GM12878 (cell line): Measurements from ENCODE around the gene SH2D5. TPM values are rescaled to one million over a fixed set of nuclear protein-coding genes. Genes with fewer than 3 reads are reported as not detected.

Experiments used
- ATAC-seq: fragments of 200-7000 bp; cut with Tn5 transposase; 3 replicates; pipeline ENCODE4 v1.9.1; 2020; ENCODE audit warnings: mild to moderate bottlenecking, moderate library complexity
- BruUV-seq: library from RNA; stranded (reverse); fragments of 400-500 nt; replicated peaks from 2 replicates; lab custom pipeline; 2021; lab: Mats Ljungman, UMichigan
- CTCF ChIA-PET: fragments of 300-600 bp; sonication (Branson Sonifier 250); formaldehyde crosslinking; extraction: SDS; loops from one replicate; lab custom pipeline; 2021; ENCODE audit warnings: inconsistent platforms; lab: Yijun Ruan, JAX
- POLR2A ChIA-PET: fragments of 350-600 bp; formaldehyde crosslinking; extraction: SDS; loops from one replicate; lab custom pipeline; 2021; ENCODE audit warnings: inconsistent platforms; lab: Charles Lee
- RAD21 ChIA-PET: fragments of 300-600 bp; sonication (Branson Sonifier 250); formaldehyde crosslinking; loops from one replicate; lab custom pipeline; 2023; ENCODE audit warnings: antibody characterized with exemption; ENCODE audit not compliant: unreplicated experiment; lab: Charles Lee
- SMC1A ChIA-PET: fragments of 300-600 bp; sonication (Branson Sonifier 250); formaldehyde crosslinking; loops from one replicate; lab custom pipeline; 2023; ENCODE audit not compliant: unreplicated experiment, uncharacterized antibody; lab: Charles Lee
- DNase-seq: peaks from one replicate; pipeline ENCODE4 v3.0.0-alpha.2; 2011; ENCODE audit warnings: low read depth, low spot score
- FAIRE-seq: peaks from 3 replicates; lab custom pipeline; 2011; peaks lifted over from hg19 to GRCh38; lab: Jason Lieb, UNC
- H2AFZ ChIP-seq: 2 replicates; pipeline ENCODE4 v1.6.0; 2011; ENCODE audit warnings: low read depth, low read length, control low read depth; ENCODE audit not compliant: control insufficient read depth
- H3K27ac ChIP-seq: 2 replicates; pipeline ENCODE4 v1.5.1; 2011; ENCODE audit warnings: control low read depth; ENCODE audit not compliant: control insufficient read depth, insufficient read depth
- H3K27me3 ChIP-seq, 2 experiments: replicated peaks in 1 of 2; 2 replicates each; pipeline versions ENCODE4 v1.6.0 to v1.6.1; 2011; ENCODE audit warnings: low read length in 1 of 2; ENCODE audit not compliant: control insufficient read depth in 2 of 2, insufficient read depth in 2 of 2
- H3K36me3 ChIP-seq, 2 experiments: 2 replicates each; pipeline ENCODE4 v1.5.1; 2011; ENCODE audit warnings: low read length in 1 of 2; ENCODE audit not compliant: control insufficient read depth in 2 of 2, insufficient read depth in 2 of 2
- H3K4me1 ChIP-seq: 2 replicates; pipeline ENCODE4 v1.6.1; 2011; ENCODE audit warnings: mild to moderate bottlenecking, low read length, moderate library complexity, mixed read lengths; ENCODE audit not compliant: control insufficient read depth, insufficient read depth
- H3K4me2 ChIP-seq: 2 replicates; pipeline ENCODE4 v1.6.0; 2011; ENCODE audit warnings: control low read depth; ENCODE audit not compliant: control insufficient read depth, insufficient read depth
- H3K4me3 ChIP-seq: fragments of 200-600 bp; sonication (generic); 2 replicates; pipeline ENCODE4 v1.5.1; 2016
- H3K79me2 ChIP-seq: 2 replicates; pipeline ENCODE4 v1.6.0; 2011; ENCODE audit warnings: low read length; ENCODE audit not compliant: control insufficient read depth, insufficient read depth
- H3K9ac ChIP-seq: 2 replicates; pipeline ENCODE4 v1.8.0; 2011; ENCODE audit warnings: low read length, control low read depth, mixed read lengths; ENCODE audit not compliant: control insufficient read depth, insufficient read depth
- H3K9me3 ChIP-seq: replicated peaks from 3 replicates; pipeline ENCODE4 v1.5.1; 2011; ENCODE audit warnings: mild to moderate bottlenecking, low read length; ENCODE audit not compliant: control insufficient read depth, insufficient read depth
- H4K20me1 ChIP-seq: 2 replicates; pipeline ENCODE4 v1.6.0; 2011; ENCODE audit not compliant: control insufficient read depth, insufficient read depth
- BMI1 ChIP-seq: fragments of 450-650 bp; IDR thresholded peaks from 2 replicates; pipeline ENCODE4 v1.6.1; 2016; ENCODE audit warnings: mild to moderate bottlenecking, moderate library complexity, borderline replicate concordance
- CHD1 ChIP-seq: IDR thresholded peaks from 2 replicates; pipeline ENCODE4 v1.6.1; 2012; ENCODE audit warnings: low read depth, low read length, improper control_type of control experiment
- CHD4 ChIP-seq: fragments of 200-600 bp; sonication (generic); IDR thresholded peaks from 2 replicates; pipeline ENCODE4 v1.6.1; 2016; ENCODE audit warnings: mild to moderate bottlenecking
- EGR1 ChIP-seq, 2 experiments: IDR thresholded peaks; 1 replicate in 1 of 2; 2 replicates in 1 of 2; pipeline ENCODE4 v1.6.1; 2011 to 2012; ENCODE audit warnings: low read depth in 2 of 2, low read length in 2 of 2, borderline replicate concordance in 1 of 2, mild to moderate bottlenecking in 1 of 2, moderate library complexity in 1 of 2
- GABPA ChIP-seq: IDR thresholded peaks from 2 replicates; pipeline ENCODE4 v1.6.1; 2014; ENCODE audit warnings: antibody characterized with exemption, low read depth, mild to moderate bottlenecking, inconsistent platforms
- MYC ChIP-seq: IDR thresholded peaks from 2 replicates; pipeline ENCODE4 v1.6.1; 2011; ENCODE audit warnings: mild to moderate bottlenecking, low read length, moderate library complexity, inconsistent platforms; ENCODE audit not compliant: insufficient read depth, insufficient replicate concordance, insufficient read length, severe bottlenecking
- NFXL1 ChIP-seq: fragments of 450-650 bp; IDR thresholded peaks from 2 replicates; pipeline ENCODE4 v1.6.1; 2017; ENCODE audit warnings: antibody characterized with exemption, mild to moderate bottlenecking, borderline replicate concordance
- NFYB ChIP-seq: IDR thresholded peaks from 2 replicates; pipeline ENCODE4 v1.6.1; 2011; ENCODE audit warnings: low read depth, mild to moderate bottlenecking, low read length, improper control_type of control experiment, moderate library complexity; ENCODE audit not compliant: insufficient read depth
- RELB ChIP-seq: fragments of 450-650 bp; IDR thresholded peaks from 2 replicates; pipeline ENCODE4 v1.6.1; 2017; ENCODE audit warnings: low read depth, mild to moderate bottlenecking, moderate library complexity
- SMARCA5 ChIP-seq: fragments of 450-650 bp; IDR thresholded peaks from 2 replicates; pipeline ENCODE4 v1.6.1; 2017; ENCODE audit warnings: mild to moderate bottlenecking
- ZNF274 ChIP-seq: IDR thresholded peaks from one replicate; pipeline ENCODE4 v1.8.0; 2011; ENCODE audit not compliant: insufficient read length, insufficient read depth
- WGBS: methylation state at CpG from one replicate; pipeline ENCODE4 v1.1.6; 2016; ENCODE audit warnings: low lambda C conversion rate; ENCODE audit not compliant: insufficient replicate concordance, insufficient coverage; ENCODE audit errors: missing lambda C conversion rate; 5-methylcytosine and 5-hydroxymethylcytosine counted together
- in situ Hi-C: fragments of 300-500 bp; cut with MboI; formaldehyde crosslinking; loops from 9 replicates; pipeline ENCODE4 v1.14.3; 2018; ENCODE audit warnings: mixed read lengths
- intact Hi-C: fragments of 100-400 bp; cut with micrococcal nuclease; formaldehyde crosslinking; loops from one replicate; pipeline ENCODE4 v1.14.2; 2022; ENCODE audit not compliant: unreplicated experiment
- polyA plus RNA-seq, 11 experiments: library from polyadenylated mRNA; depleted of rRNA in 4 of 11; unstranded in 6 of 11; stranded (reverse) in 5 of 11; fragments of >200 nt; fragmentation: Nextera tagmentation in 4 of 11; fragmentation: Illumina TruSeq in 1 of 11; extraction: Ambion mirVana in 4 of 11; extraction: Trizol in 1 of 11; gene quantifications; 1 replicate in 1 of 11; 2 replicates in 10 of 11; pipeline versions ENCODE4 v1.2.1 to v1.2.3, GENCODE V29; 2011 to 2016; ENCODE audit warnings: inconsistent platforms in 2 of 11, missing spikeins in 2 of 11, low read depth in 1 of 11
- total RNA-seq, 4 experiments: library from RNA; depleted of rRNA in 3 of 4; stranded (reverse); fragments of >200 nt in 3 of 4; fragmentation: Illumina TruSeq in 1 of 4; extraction: Trizol in 1 of 4; gene quantifications; 2 replicates each; pipeline versions ENCODE4 v1.2.1 to v1.2.3, GENCODE V29; 2013 to 2021
- TF ChIP-seq, protein P1 (sequence below): fragments of 450-650 bp; IDR thresholded peaks from 2 replicates; pipeline ENCODE4 v1.6.1; 2017; ENCODE audit warnings: mild to moderate bottlenecking

The SH2D5 gene
- total and polyA plus RNA-seq, 10 of the 15 experiments (the other 5 are each of a cell fraction or from before 2014, with no cell fraction given), result 0.03 to 0.62 (median 0.20) TPM; not detected in 3

GRCh38 chr1:20720631-20721091 lies 11.8 kb downstream of the SH2D5 start:
- CTCF ChIA-PET, result no interaction called here

DNA sequence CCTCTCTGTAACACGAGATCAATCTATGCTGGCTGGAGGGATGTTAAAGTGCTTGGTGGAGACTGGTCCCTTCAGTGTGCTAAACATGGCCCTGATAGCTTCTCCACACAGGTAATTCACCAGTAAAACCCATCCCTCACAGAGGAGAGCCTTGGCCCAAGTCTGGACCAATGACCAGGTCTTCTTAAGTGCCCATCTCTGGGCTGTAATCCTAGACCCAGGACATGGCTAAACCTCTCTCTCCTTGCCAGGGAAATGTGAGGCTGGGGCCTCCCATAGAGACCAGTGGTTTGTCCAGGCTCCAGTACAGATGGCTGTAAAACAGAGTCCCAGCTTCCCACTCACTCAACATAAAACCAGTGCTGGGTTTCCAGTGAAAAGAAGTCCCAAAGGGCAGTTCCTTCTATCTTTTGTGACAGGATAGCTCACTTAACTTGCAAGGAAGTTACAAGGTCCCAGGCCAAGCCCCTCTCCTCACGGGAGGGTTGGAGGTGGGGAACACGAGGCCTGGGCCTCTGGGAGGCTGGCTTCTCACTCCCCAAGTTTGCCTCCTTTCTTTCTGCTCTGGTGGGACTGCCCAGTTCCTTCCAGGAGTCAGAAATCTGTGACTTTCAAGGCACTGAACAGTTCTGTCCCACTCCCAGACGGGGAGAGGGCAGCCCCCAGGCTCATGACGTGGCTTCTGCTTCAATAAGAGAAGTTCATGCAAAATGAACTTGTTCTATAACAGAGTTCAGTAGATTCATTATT lies 12.5 kb downstream of the SH2D5 start:
- BruUV-seq, result no TSS peak
- Histone ChIP-seq H2AFZ (no peak overlapping the region), H3K4me1 (no peaks in the 10 kb centered on the region), H3K36me3 (no peaks in the 10 kb centered on the region), H3K4me2 (no peak overlapping the region), H3K27ac (no peak overlapping the region), H3K79me2 (no peaks in the 10 kb centered on the region), H3K4me3 (no peak overlapping the region), H3K27me3 (peaks cover 0 to 5% of the 10 kb centered on the region in 2 experiments; a peak in 1 of 4 replicates), H3K9ac (no peak overlapping the region), H4K20me1 (no peaks in the 10 kb centered on the region), H3K9me3 (no peaks in the 10 kb centered on the region; the same call in 2 of the 3 replicates)
- ChIA-PET SMC1A (no interaction called here), CTCF (no interaction called here), POLR2A (no interaction called here), RAD21 (no interaction called here)
- in situ Hi-C loops (no loop called here), intact Hi-C loops (no loop called here)
- DNase-seq, result no peak
- no peak for FAIRE-seq
- ATAC-seq, result no peak
- 5% methylated on average over 5 of the region's 5 CpGs for WGBS
- no peak for TF ChIP-seq NFXL1
- no peak for TF ChIP-seq CHD4
- TF ChIP-seq MYC, result no peak
- no peak for TF ChIP-seq NFYB
- TF ChIP-seq EGR1 (IDR thresholded peaks at IDR 0.05; ENCODE audit: borderline replicate concordance in 1 of 2, low read depth in 2 of 2, low read length in 2 of 2), result no peak
- TF ChIP-seq, protein P1, sequence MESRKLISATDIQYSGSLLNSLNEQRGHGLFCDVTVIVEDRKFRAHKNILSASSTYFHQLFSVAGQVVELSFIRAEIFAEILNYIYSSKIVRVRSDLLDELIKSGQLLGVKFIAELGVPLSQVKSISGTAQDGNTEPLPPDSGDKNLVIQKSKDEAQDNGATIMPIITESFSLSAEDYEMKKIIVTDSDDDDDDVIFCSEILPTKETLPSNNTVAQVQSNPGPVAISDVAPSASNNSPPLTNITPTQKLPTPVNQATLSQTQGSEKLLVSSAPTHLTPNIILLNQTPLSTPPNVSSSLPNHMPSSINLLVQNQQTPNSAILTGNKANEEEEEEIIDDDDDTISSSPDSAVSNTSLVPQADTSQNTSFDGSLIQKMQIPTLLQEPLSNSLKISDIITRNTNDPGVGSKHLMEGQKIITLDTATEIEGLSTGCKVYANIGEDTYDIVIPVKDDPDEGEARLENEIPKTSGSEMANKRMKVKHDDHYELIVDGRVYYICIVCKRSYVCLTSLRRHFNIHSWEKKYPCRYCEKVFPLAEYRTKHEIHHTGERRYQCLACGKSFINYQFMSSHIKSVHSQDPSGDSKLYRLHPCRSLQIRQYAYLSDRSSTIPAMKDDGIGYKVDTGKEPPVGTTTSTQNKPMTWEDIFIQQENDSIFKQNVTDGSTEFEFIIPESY, result no peak
- TF ChIP-seq GABPA, result no peak
- no peak for TF ChIP-seq CHD1
- no peak for TF ChIP-seq SMARCA5
- TF ChIP-seq RELB, result no peak

More at GRCh38 chr1:20720631-20721091, 11.8 kb downstream of the SH2D5 start:
- H3K27me3 ChIP-seq, result peaks cover 0 to 5% of the 10 kb centered on the region in 2 experiments; a peak in 1 of 4 replicates
- ATAC-seq (no peak), FAIRE-seq (no peak), DNase-seq (no peak)
- no peaks in the 10 kb centered on the region; the same call in 2 of the 3 replicates for H3K9me3 ChIP-seq
- H3K9ac ChIP-seq, result no peak overlapping the region
- no peak overlapping the region for H3K4me2 ChIP-seq
- H3K79me2 ChIP-seq, result no peaks in the 10 kb centered on the region
- ChIA-PET POLR2A (no interaction called here), SMC1A (no interaction called here), RAD21 (no interaction called here)
- no peaks in the 10 kb centered on the region for H3K36me3 ChIP-seq
- TF ChIP-seq BMI1, result no peak
- TF ChIP-seq ZNF274, result no peak
- H4K20me1 ChIP-seq, result no peaks in the 10 kb centered on the region
- in situ Hi-C loops (no loop called here), intact Hi-C loops (no loop called here)
- H3K4me1 ChIP-seq, result no peaks in the 10 kb centered on the region
- no peak overlapping the region for H3K4me3 ChIP-seq
- 44% methylated on average over 12 of the region's 12 CpGs for WGBS
- H3K27ac ChIP-seq, result no peak overlapping the region
- no TSS peak for BruUV-seq
- H2AFZ ChIP-seq, result no peak overlapping the region
